ENCODE data around the gene RPS19.

Gene RPS19

GRCh38 chr19:41915021-41915775, 55.1 kb downstream of the RPS19 start:
- no peak for DNase-seq (ENCODE audit: low spot score)

- no peak for DNase-seq (ENCODE audit: low spot score)
Measured at GRCh38 chr19:41915776-41916414, 55.8 kb downstream of the RPS19 start.

GRCh38 chr19:41917676-41918075, 57.6 kb downstream of the RPS19 start:
- no peak for DNase-seq (ENCODE audit: low spot score)

GRCh38 chr19:41918095-41918494, 58.0 kb downstream of the RPS19 start:
- DNase-seq (ENCODE audit: low spot score): no peak

- DNase-seq (ENCODE audit: low spot score): no peak
Measured at GRCh38 chr19:41918653-41919244, 58.7 kb downstream of the RPS19 start.

GRCh38 chr19:41919948-41920712, 60.1 kb downstream of the RPS19 start:
- no peak for DNase-seq (ENCODE audit: low spot score)

GRCh38 chr19:41920882-41921576, 61.0 kb downstream of the RPS19 start:
- no peak for DNase-seq (ENCODE audit: low spot score)

- DNase-seq (ENCODE audit: low spot score): no peak
Measured at GRCh38 chr19:41921577-41922576, 61.8 kb downstream of the RPS19 start.
